A549 (cell line): Measurements from ENCODE around the gene AHR. TPM values are rescaled to one million over a fixed set of nuclear protein-coding genes. Genes with fewer than 3 reads are reported as not detected.

Experiments used
- ATAC-seq, 2 experiments: fragments of 200-7000 bp in 1 of 2; fragments of >200 bp in 1 of 2; cut with Nextera tagmentation in 1 of 2; cut with Tn5 transposase in 1 of 2; 3 replicates each; pipeline versions ENCODE4 v1.8.0 to v1.9.1; 2018 to 2020; ENCODE audit warnings: mild to moderate bottlenecking in 1 of 2, moderate library complexity in 1 of 2
- CTCF ChIA-PET: fragments of 300-600 bp; sonication (Branson Sonifier 250); formaldehyde crosslinking; extraction: SDS; loops from one replicate; lab custom pipeline; 2021; ENCODE audit warnings: antibody characterized with exemption, inconsistent platforms; lab: Yijun Ruan, JAX
- POLR2A ChIA-PET: fragments of 350-600 bp; formaldehyde crosslinking; extraction: SDS; loops from one replicate; lab custom pipeline; 2021; ENCODE audit warnings: antibody characterized with exemption, inconsistent platforms; lab: Yijun Ruan, JAX
- DNase-seq, 2 experiments: peaks; one replicate each; pipeline versions ENCODE4 v3.0.0 to v3.0.0-alpha.2; 2011 to 2016; ENCODE audit warnings: low read depth in 1 of 2, low spot score in 1 of 2
- FAIRE-seq: peaks from 2 replicates; lab custom pipeline; 2011; peaks lifted over from hg19 to GRCh38; lab: Jason Lieb, UNC
- H3K27ac ChIP-seq, 2 experiments: fragments of >200 bp; sonication (Bioruptor Twin); formaldehyde crosslinking; 3 replicates each; pipeline ENCODE4 v1.5.1; 2016 to 2017
- H3K4me1 ChIP-seq: fragments of >200 bp; sonication (Bioruptor Twin); formaldehyde crosslinking; 3 replicates; pipeline ENCODE4 v1.6.1; 2016
- H3K4me2 ChIP-seq: fragments of >200 bp; sonication (Bioruptor Twin); formaldehyde crosslinking; 3 replicates; pipeline ENCODE4 v1.6.1; 2016
- H3K4me3 ChIP-seq: fragments of >200 bp; sonication (Bioruptor Twin); formaldehyde crosslinking; 3 replicates; pipeline ENCODE4 v1.5.1; 2016
- H3K9me3 ChIP-seq: fragments of >200 bp; sonication (Bioruptor Twin); formaldehyde crosslinking; 3 replicates; pipeline ENCODE4 v1.6.1; 2016
- BCL3 ChIP-seq: fragments of >200 bp; sonication (Bioruptor Twin); formaldehyde crosslinking; IDR thresholded peaks from 3 replicates; pipeline ENCODE4 v1.6.1; 2016
- CBX2 ChIP-seq: fragments of 200-600 bp; sonication (generic); IDR thresholded peaks from 2 replicates; pipeline ENCODE4 v1.6.1; 2016; ENCODE audit warnings: low read depth, mild to moderate bottlenecking, borderline replicate concordance
- CBX8 ChIP-seq: fragments of 200-600 bp; sonication (generic); IDR thresholded peaks from 2 replicates; pipeline ENCODE4 v1.6.1; 2016
- CEBPB ChIP-seq, 2 experiments: fragments of >200 bp in 1 of 2; sonication (Bioruptor Twin) in 1 of 2; formaldehyde crosslinking in 1 of 2; IDR thresholded peaks; 2 replicates each; pipeline ENCODE4 v1.6.1; 2012 to 2016
- CHD2 ChIP-seq: fragments of 150-350 bp; IDR thresholded peaks from 2 replicates; pipeline ENCODE4 v1.6.1; 2014; ENCODE audit warnings: low read length; ENCODE audit not compliant: partially characterized antibody
- EHMT2 ChIP-seq: fragments of 200-600 bp; sonication (generic); IDR thresholded peaks from 2 replicates; pipeline ENCODE4 v1.6.1; 2016; ENCODE audit warnings: antibody characterized with exemption, low read depth, mild to moderate bottlenecking, moderate library complexity
- FOSL2 ChIP-seq, 2 experiments: fragments of 450-650 bp in 1 of 2; fragments of >200 bp in 1 of 2; sonication (Bioruptor Twin) in 1 of 2; formaldehyde crosslinking; IDR thresholded peaks; 2 replicates each; pipeline versions ENCODE4 v1.5.0 to v1.6.1; 2016 to 2020; ENCODE audit warnings: mild to moderate bottlenecking in 1 of 2, moderate library complexity in 1 of 2
- FOXS1 ChIP-seq: fragments of 250-450 bp; sonication (Bioruptor Pico); IDR thresholded peaks from 2 replicates; pipeline ENCODE4 v1.5.0; 2020; ENCODE audit warnings: mild to moderate bottlenecking, moderate library complexity
- HDAC2 ChIP-seq: fragments of 200-600 bp; sonication (generic); IDR thresholded peaks from 2 replicates; pipeline ENCODE4 v1.6.1; 2016
- KDM1A ChIP-seq: fragments of 200-600 bp; sonication (generic); IDR thresholded peaks from 2 replicates; pipeline ENCODE4 v1.6.1; 2016; ENCODE audit warnings: low read depth, mild to moderate bottlenecking
- KDM5A ChIP-seq: fragments of 200-600 bp; sonication (generic); IDR thresholded peaks from 2 replicates; pipeline ENCODE4 v1.6.1; 2016; ENCODE audit warnings: antibody characterized with exemption, mild to moderate bottlenecking
- MAFK ChIP-seq: fragments of 450-650 bp; IDR thresholded peaks from 2 replicates; pipeline ENCODE4 v1.6.1; 2014; ENCODE audit not compliant: partially characterized antibody
- NFE2L2 ChIP-seq: fragments of 150-350 bp; conservative IDR thresholded peaks from 2 replicates; pipeline ENCODE4 v1.6.1; 2014; ENCODE audit warnings: low read length
- NPAS2 ChIP-seq: fragments of 250-450 bp; sonication (Bioruptor Pico); IDR thresholded peaks from 2 replicates; pipeline ENCODE4 v1.8.0; 2022; ENCODE audit warnings: mild to moderate bottlenecking, moderate library complexity, borderline replicate concordance
- NR3C1 ChIP-seq: fragments of >200 bp; sonication (Bioruptor Twin); formaldehyde crosslinking; IDR thresholded peaks from 3 replicates; pipeline ENCODE4 v1.6.1; 2017
- POLR2A ChIP-seq: IDR thresholded peaks from 2 replicates; pipeline ENCODE4 v1.6.1; 2012; ENCODE audit warnings: mild to moderate bottlenecking, low read length
- POLR2AphosphoS2 ChIP-seq: conservative IDR thresholded peaks from 2 replicates; pipeline ENCODE4 v1.6.1; 2012; ENCODE audit warnings: low read length, improper control_type of control experiment, inconsistent platforms
- RARB ChIP-seq: fragments of 250-450 bp; sonication (Bioruptor Pico); IDR thresholded peaks from 2 replicates; pipeline ENCODE4 v1.8.0; 2021; ENCODE audit warnings: mild to moderate bottlenecking, moderate library complexity
- RCOR1 ChIP-seq: fragments of 150-350 bp; IDR thresholded peaks from 2 replicates; pipeline ENCODE4 v1.6.1; 2014; ENCODE audit warnings: antibody characterized with exemption, low read length, low read depth
- REST ChIP-seq: fragments of 200-600 bp; sonication (generic); IDR thresholded peaks from 2 replicates; pipeline ENCODE4 v1.6.1; 2016; ENCODE audit warnings: antibody characterized with exemption, mild to moderate bottlenecking, moderate library complexity
- RFX5 ChIP-seq: fragments of 450-650 bp; IDR thresholded peaks from 2 replicates; pipeline ENCODE4 v1.7.1; 2014; ENCODE audit warnings: antibody characterized with exemption, mild to moderate bottlenecking, moderate library complexity
- SREBF2 ChIP-seq: fragments of 450-650 bp; IDR thresholded peaks from 2 replicates; pipeline ENCODE4 v1.6.1; 2014; ENCODE audit warnings: mild to moderate bottlenecking, moderate library complexity
- TFCP2L1 ChIP-seq: fragments of 250-450 bp; sonication (Bioruptor Pico); IDR thresholded peaks from 2 replicates; pipeline ENCODE4 v1.5.0; 2021; ENCODE audit warnings: mild to moderate bottlenecking
- TP53 ChIP-seq: fragments of 250-450 bp; sonication (Bioruptor Pico); IDR thresholded peaks from 2 replicates; pipeline ENCODE4 v1.5.0; 2021; ENCODE audit warnings: mild to moderate bottlenecking, moderate library complexity
- USF2 ChIP-seq: fragments of 450-650 bp; IDR thresholded peaks from 2 replicates; pipeline ENCODE4 v1.6.1; 2014; ENCODE audit warnings: antibody characterized with exemption
- ZNF302 ChIP-seq: fragments of 250-450 bp; sonication (Bioruptor Pico); IDR thresholded peaks from 2 replicates; pipeline ENCODE4 v1.9.0; 2021; ENCODE audit warnings: inconsistent platforms, mild to moderate bottlenecking, moderate library complexity
- WGBS: methylation state at CpG from one replicate; pipeline ENCODE4 v1.1.6; 2017; ENCODE audit errors: missing lambda C conversion rate; 5-methylcytosine and 5-hydroxymethylcytosine counted together
- polyA plus RNA-seq, 4 experiments: library from polyadenylated mRNA; depleted of rRNA in 3 of 4; stranded (reverse); fragments of >200 nt; fragmentation: RNase III in 1 of 4; extraction: RNeasy Plus Mini Kit Qiagen cat#74134 plus additional on column Dnase treatment in 1 of 4; gene quantifications; 2 replicates in 3 of 4; 3 replicates in 1 of 4; pipeline ENCODE4 v1.2.3, GENCODE V29; 2011 to 2017

The AHR gene
- polyA plus RNA-seq, 2 of the 4 experiments (the other 2 are of a cell fraction) = 9.1 to 14.3 TPM

- 71% methylated on average over 2 of the region's 2 CpGs for WGBS
- peaks cover 40% of the 10 kb centered on the region for H3K4me1 ChIP-seq
- ATAC-seq = no peak
- no peak overlapping the region for H3K4me2 ChIP-seq
- peak overlapping the region in 1 of 2 experiments; percentile 52; a peak in 3 of 6 replicates for H3K27ac ChIP-seq
- no peak for DNase-seq
- H3K4me3 ChIP-seq = no peak overlapping the region
- ChIA-PET CTCF (no interaction called here), POLR2A (no interaction called here)
- no peak for FAIRE-seq
- H3K9me3 ChIP-seq = 0 out of 3 replicates have a peak, but pooled peaks cover 2% of the 10 kb centered on the region
- no peak for TF ChIP-seq FOXS1 (CRISPR knock-in tag)
- no peak for TF ChIP-seq MAFK
- no peak for TF ChIP-seq KDM5A
- TF ChIP-seq NR3C1 = no peak
- no peak for TF ChIP-seq POLR2AphosphoS2
- TF ChIP-seq FOSL2 (IDR thresholded peaks at IDR 0.05) = no peak
- TF ChIP-seq FOSL2 (CRISPR knock-in tag; IDR thresholded peaks at IDR 0.05) = no peak
- no peak for TF ChIP-seq NFE2L2
- no peak for TF ChIP-seq CBX8
- TF ChIP-seq RFX5 = no peak
- TF ChIP-seq POLR2A = no peak
- no peak for TF ChIP-seq CBX2
- no peak for TF ChIP-seq NPAS2
- no peak for TF ChIP-seq CEBPB (IDR thresholded peaks at IDR 0.05)
- no peak for TF ChIP-seq EHMT2
- TF ChIP-seq REST = no peak
- no peak for TF ChIP-seq BCL3
- TF ChIP-seq SREBF2 = no peak
- TF ChIP-seq CHD2 = no peak
Observed at GRCh38 chr7:17367502-17367901, 69.0 kb downstream of the AHR start.

GRCh38 chr7:17368856-17369524 is 70.5 kb downstream of the AHR start:
- POLR2A ChIA-PET = no interaction called here
- FAIRE-seq = no peak
- no peak for ATAC-seq
- CTCF ChIA-PET = no interaction called here
- peaks cover 47% of the 10 kb centered on the region for H3K4me1 ChIP-seq
- WGBS = 76% methylated on average over 3 of the region's 3 CpGs
- no peaks in the 10 kb centered on the region for H3K9me3 ChIP-seq
- H3K4me2 ChIP-seq = peak overlapping the region; percentile 86; the same call in 1 of the 3 replicates
- TF ChIP-seq MAFK (no peak), KDM1A (no peak), USF2 (no peak), RARB (CRISPR knock-in tag) (no peak), TFCP2L1 (CRISPR knock-in tag) (no peak), HDAC2 (no peak), ZNF302 (CRISPR knock-in tag) (no peak), RCOR1 (no peak), TP53 (CRISPR knock-in tag) (no peak)
- DNase-seq = no peak
- H3K27ac ChIP-seq = peak overlapping the region; percentile 56 to 80; a peak in 5 of 6 replicates
- no peak overlapping the region for H3K4me3 ChIP-seq
